Measurements from ENCODE around the gene ANGPTL1.
"Not testable (repeated sequence)": the region's sequence is repeated elsewhere in the genome, so short reads cannot be mapped to it uniquely, and the experiment has no call there.

Gene ANGPTL1

DNA sequence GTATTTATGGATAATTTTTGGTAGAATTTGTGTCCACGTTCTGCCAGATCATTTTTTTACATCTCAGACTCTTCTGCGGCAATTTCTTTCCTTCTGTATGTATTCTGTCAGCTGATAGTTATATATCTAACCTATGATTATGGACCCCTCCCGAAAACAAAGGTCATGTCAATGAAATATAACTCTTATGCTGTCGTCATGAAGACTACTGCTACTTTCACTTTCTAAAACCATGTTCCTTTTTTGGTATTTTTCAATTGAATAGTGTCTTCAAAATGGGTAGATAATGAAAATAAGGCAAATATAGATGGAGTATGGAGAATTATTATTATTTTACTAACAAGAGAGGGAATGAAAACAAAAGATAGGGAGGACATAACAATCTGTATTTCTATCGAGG lies 3.2 kb downstream of the ANGPTL1 start:
- DNase-seq = no peak

DNA sequence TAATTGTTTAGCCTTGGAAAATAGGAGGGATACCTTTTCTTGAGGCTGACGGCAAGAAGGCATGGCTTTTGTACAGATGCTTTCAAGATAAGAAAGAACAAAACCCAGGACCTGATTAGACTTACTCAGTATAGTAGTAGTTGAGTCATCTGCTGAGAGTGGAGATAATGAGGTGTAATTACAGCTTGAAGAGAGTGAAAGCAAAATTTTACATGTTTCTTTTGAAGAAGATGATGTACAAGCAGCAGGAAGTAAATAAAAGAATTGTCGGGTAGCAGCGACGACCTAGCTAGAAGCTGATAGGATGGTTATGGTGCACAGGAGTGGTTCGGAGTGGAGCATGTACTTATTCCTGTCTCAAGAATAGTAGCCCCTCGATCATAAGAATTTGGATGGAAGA lies 6.6 kb downstream of the ANGPTL1 start:
- no peak for DNase-seq

DNA sequence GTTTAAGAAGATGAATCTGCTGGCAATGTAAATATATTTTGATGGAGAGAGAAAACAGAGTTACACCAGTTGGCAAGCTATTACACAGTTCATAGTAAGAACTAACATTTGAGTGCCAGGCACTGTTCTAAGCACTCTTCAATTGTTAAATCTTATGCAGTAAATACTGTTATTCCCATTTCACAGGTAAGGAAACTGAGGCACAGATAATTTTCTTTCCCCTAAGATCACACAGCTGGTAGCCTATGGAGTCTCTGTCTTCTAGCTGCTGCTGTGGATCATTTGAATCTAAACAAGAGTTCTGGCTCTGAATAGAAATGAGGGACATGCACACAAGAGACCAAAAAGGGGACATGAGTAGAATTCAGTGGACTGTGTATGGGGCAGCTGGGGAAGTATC lies 8.0 kb downstream of the ANGPTL1 start:
- DNase-seq = no peak

DNA sequence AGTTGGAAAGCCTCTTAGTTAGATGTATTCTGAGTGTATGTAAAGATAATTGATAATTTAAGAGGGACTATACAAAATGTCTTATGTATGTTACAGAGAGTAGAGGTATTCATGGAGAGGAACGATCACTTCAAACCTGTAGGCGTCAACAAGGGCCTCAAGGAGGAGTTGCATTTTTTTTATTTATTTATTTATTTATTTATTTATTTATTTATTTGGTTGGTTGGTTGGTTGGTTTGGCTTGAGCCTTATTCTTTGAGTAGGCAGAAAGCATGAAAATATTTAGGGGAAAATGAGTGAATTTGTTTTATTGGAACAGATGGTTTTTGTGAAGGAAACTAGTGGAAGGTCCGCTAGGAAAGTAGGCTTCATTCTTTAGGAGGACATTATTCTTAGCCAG lies 8.5 kb downstream of the ANGPTL1 start:
- no peak for DNase-seq

DNA sequence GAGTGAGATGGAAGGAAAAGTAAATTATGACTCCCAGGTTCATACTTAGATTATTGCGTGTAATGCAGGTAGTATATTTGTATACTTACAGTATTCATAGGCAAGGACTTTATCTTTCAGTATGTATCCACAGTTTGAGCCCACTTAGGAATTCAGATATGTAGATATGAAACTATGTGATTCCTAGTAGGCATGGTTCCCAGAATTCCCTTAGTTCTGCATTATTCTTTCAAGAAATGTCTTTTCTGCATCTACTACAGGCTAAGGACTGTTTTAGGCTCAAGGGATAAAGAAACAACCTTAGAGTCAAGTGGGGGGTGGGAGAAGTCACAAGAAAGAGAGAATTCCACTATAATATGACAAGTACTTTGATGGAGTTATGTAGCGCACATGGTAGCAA lies 13.8 kb downstream of the ANGPTL1 start:
- no peak for DNase-seq

DNA sequence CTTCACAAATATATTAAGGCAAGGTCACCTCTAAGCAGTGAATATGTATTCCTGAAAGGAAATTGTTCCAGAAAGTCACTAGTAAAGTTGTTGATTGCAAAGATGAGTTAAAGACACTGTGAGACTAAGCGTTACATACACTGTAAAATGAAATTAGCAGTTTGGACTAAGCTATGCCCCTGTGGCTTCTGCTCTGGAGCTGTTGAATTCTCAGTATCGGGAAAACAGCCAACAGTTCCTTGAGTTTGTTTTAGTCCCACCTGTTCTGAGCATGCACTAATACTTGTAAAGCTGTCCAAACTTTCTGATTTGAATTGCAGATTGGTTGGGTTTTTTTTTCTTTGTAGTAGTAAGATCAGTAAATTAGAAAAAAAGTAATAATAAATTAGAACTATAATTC lies 21.0 kb downstream of the ANGPTL1 start:
- no peak for DNase-seq

DNA sequence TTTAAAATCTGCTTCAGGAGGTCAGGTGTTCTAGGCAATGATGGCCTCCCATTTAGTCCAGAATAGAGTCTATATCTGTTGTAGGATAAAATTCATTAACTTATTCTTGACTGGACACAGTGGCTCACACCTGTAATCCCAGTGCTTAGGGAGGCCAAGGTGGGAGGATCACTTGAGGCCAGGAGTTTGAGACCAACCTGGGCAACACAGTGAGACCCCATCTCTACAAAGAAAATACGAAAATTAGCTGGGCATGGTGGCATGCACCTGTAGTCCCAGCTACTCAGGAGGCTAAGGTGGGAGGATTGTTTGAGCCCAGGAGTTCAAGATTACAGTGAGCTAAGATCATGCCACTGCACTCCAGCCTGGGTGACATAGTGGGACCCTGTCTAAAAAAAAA lies 23.0 kb downstream of the ANGPTL1 start:
- not testable (repeated sequence) for DNase-seq

DNA sequence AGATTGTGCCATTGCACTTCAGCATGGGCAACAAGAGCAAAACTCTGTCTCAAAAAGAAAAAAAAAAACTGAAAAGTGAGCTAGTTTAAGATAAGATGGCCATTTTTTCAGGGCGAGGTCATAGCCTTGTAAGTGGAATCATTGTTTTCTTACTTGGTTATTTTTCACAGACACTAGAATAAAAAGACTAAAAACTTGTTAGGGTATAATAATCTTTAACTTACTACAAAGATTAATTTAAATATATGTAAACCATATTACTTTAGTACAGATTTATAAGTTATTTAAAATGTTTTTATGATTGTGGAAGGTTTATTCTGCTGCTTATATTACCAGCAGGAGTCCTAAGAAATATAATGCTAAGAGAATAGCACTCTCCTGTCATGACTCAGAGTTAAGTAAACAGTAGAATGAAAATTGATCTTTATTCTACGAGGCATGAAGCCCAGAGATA lies 23.5 kb downstream of the ANGPTL1 start:
- DNase-seq = no peak

DNA sequence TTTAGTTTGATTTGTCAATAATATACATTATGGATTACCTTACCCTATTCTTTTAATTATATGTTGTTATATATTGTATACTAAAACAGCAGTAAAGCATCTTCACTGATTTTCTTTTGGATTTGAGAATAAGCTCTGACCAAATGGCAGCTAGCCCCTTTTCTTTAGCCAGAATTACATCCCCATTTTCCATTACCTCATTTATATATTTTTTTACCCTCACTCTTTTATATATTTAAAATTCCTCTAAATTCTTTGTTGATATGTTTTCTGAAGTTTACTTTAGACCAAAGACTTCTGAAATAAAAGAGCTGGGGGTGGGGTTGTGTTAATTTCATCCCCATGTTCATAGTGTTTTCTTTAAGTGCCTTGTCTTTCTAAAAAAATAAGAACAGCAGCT lies 24.6 kb downstream of the ANGPTL1 start:
- no peak for DNase-seq

DNA sequence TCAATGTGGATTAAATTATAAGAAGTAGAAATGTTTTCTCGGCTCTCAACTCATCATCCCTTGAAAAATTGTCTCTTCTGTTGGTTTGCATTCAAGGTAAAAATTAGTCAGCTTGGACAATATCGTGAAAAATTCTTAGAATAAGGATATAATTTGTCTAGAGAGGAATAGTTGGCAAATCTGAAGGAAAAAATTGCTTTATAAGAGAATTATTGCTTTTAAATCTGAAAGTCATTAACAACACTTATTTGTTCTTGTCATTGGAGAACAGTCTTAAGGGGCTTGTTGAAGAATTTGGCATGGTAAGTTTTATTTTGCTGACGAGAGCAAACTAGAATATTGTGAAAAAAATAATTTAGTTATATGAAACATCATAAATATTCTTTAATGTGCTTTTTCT lies 26.4 kb downstream of the ANGPTL1 start:
- no peak for DNase-seq

DNA sequence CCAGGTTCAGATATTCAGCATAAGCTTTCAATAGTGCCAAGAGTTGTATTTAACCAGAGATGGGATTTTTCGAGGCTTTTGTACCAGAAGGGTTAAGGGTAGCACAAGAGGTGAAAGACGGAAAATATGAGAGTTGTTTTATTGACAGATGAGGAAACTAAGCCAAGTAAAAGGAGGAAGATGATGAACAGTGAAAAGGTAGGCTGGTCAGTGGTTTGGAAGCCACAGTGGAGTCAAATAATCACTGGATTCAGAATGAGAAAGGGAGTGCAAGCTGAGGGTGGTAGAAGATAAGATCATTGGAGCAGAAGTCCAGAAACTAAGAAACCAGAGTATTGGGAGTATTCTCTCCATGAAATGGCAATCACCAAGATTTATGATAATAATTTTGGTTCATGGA lies 45.7 kb downstream of the ANGPTL1 start:
- no peak for DNase-seq

DNA sequence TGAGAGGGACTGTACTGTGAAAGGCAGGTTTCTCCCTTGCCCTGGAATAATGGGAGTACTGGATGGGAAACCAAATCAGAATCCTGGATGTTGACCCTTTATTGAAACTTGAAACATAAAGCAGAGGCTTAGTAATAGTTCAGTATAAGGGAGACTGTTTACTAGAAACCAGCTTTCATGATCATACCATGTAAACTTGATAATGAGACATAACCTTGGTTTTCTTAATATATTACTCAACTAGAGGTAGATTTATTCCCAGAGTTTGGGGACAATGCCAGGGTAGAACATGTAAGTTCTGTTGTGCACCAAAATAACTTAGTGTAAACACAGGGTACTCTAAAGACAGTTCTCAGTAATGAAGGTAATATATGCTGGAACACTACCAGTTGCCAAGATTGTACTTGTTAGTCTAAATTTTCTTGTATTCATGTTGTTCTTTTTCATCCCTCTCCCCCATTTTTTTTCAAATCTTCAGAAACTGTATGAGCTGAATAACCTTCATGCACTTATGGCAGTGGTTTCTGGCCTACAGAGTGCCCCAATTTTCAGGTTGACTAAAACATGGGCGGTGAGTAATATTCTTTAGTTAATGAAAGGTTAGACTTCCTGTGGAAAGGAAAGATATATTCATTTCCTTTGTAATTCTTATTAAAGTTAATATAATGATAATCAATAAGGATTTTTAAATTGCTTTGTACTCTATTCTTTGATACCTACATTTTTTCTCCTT lies 49.6 kb downstream of the ANGPTL1 start:
- no peak for DNase-seq

DNA sequence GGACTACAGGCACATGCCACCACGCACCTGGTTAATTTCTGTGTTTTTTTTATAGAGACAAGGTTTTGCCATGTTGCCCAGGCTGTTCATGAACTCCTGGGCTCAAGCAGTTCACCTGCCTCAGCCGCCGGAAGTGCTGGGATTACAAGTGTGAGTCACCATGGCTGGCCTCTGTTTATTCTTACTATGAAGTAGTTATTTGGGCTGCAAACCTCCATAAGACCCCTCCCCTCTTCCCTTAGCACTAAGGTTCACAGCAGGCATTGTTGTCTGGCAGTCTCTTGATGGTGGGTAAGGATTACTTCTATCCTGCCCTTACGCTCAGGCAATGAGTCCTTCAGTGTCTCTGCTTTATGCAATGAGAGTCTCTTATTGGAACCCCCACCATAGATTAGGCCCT lies 51.8 kb downstream of the ANGPTL1 start:
- no peak for DNase-seq

DNA sequence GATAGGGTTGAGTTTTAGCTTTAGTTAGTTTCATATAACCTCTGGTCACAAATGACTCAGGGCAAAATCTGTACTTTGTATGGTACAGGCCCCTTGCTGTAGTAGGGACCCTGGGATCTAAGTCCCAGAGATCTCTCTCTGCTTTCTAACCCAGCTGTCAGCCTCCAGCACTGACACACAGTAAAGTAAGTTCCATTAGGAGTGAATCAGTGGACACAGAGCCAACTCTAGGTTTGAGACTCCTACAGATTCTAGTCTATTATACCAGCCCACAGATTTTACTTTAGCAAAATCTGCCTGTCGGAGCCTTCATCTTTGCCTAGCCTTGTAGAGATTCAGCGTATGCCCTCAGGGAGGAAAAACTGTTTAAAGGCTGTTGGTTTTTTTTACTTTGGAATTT lies 52.5 kb downstream of the ANGPTL1 start:
- DNase-seq = no peak

DNA sequence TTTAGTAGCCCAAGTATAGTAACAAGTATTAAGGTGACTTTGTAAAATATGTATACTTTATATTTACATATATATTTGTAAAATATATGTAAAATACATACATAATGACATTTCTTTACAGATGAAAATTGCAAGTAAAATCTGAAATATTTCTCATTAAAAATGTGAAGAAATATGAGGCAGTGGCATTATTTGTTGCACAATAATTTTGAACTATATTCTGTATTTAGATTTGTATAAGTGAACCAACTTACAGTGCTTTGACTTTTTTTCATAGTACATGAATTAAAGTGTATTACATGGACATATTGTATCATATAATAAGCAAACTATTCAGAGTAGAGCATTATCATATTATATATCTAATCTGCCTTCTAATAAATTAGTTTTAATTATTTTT lies 60.3 kb downstream of the ANGPTL1 start:
- no peak for DNase-seq

DNA sequence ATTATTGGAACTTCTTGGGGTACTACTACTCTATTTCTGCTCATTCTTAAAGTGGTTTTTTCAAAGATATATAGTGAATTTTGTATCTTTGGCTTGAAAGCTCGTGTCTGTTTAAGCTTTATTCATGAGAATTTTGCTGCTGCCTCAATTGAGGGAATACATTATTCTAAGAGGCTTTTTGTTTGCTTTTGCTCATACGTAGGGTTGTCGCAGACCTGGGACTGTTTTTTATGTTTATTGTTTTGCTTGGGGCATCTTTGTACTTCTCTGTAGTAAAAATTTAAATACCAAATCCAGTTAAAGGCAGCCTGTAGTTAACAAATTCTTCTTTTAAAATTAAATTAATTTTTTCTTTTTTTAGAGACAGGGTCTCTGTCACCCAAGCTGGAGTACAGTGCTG lies 62.3 kb downstream of the ANGPTL1 start:
- DNase-seq = no peak

DNA sequence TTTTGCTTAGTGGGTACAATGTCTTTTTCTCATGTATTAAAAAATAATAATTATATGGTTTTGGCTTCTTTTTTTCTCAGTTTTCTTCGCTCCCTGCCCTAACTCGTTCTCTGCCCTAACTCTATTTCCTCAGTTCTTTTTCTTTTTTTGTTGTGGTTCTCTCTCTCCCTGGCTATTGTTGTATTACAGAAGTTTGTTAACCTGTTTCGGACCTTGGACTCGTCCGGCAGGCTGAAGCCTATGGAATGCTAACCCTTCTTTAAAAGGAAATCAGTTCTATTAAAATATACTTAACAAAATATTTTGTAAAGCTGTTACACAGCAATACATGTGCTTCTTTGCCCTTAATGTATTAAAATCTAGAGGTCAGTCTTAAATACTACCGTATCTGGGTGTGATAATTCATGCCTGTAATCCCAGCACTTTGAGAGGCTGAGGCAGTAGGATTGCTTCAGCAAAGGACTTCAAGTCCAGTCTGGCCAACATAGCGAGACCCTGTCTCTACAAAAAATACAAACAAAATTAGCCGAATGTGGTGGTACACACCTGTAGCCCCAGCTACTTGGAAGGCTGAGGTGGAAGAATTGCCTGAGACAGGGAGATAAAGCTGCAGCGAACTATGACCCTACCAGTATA lies 64.1 kb downstream of the ANGPTL1 start:
- DNase-seq = no peak

DNA sequence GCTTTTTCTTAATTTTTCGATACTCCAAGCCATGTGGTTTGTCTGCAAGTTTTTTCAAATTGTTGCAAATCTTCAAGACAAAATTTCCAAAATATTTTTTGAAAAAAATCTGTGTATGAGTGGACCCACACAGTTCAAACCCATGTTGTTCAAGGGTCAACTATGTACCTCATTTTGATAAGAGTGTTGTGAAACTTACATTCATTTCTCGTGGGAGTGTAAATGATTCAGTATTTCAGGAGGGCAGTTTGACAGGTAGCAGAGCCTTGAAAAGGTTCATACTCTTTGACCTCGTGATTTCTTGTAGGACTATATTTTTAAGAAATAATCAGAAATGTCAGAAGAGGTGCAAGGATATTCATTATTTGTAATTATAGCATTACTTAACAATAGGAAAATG lies 68.0 kb downstream of the ANGPTL1 start:
- DNase-seq = no peak
